NCI-H1436 (cell line): ENCODE data around the gene CAPN2.
A peak's percentile ranks its signal among the peaks of the same experiment; 100 is the strongest.
"Not testable (repeated sequence)": the region's sequence is repeated elsewhere in the genome, so short reads cannot be mapped to it uniquely, and the experiment has no call there.

Experiments
- DNase-seq: peaks from one replicate; lab custom pipeline; 2025; lab: John Stamatoyannopoulos, UW

CAPN2 gene

GRCh38 chr1:223739366-223740037 is 27.2 kb downstream of the CAPN2 start:
- DNase-seq = no peak

- not testable (repeated sequence) for DNase-seq
These were observed 27.8 kb downstream of the CAPN2 start for GRCh38 chr1:223740038-223740736.

GRCh38 chr1:223741861-223742260 is 29.5 kb downstream of the CAPN2 start:
- DNase-seq = no peak

GRCh38 chr1:223742856-223743517 is 30.6 kb downstream of the CAPN2 start:
- DNase-seq = peak; percentile 2

GRCh38 chr1:223745731-223746130 is 33.4 kb downstream of the CAPN2 start:
- no peak for DNase-seq

- no peak for DNase-seq
These were observed 35.5 kb downstream of the CAPN2 start for GRCh38 chr1:223747838-223748335.

GRCh38 chr1:223748405-223748772 is 36.0 kb downstream of the CAPN2 start:
- no peak for DNase-seq

- DNase-seq = no peak
These were observed 36.7 kb downstream of the CAPN2 start for GRCh38 chr1:223748773-223749733.

GRCh38 chr1:223750730-223751570 is 38.6 kb downstream of the CAPN2 start:
- no peak for DNase-seq

- DNase-seq = no peak
These were observed 39.4 kb downstream of the CAPN2 start for GRCh38 chr1:223751696-223752095.

- no peak for DNase-seq
These were observed 40.6 kb downstream of the CAPN2 start for GRCh38 chr1:223752721-223753515.

GRCh38 chr1:223754681-223755431 is 42.5 kb downstream of the CAPN2 start:
- DNase-seq = no peak

- DNase-seq = no peak
These were observed 43.1 kb downstream of the CAPN2 start for GRCh38 chr1:223755432-223755792.

- no peak for DNase-seq
These were observed 43.8 kb downstream of the CAPN2 start for GRCh38 chr1:223755992-223756775.

GRCh38 chr1:223756806-223757700 is 44.7 kb downstream of the CAPN2 start:
- DNase-seq = no peak

- DNase-seq = no peak
These were observed 46.4 kb downstream of the CAPN2 start for GRCh38 chr1:223758734-223759133.

GRCh38 chr1:223759273-223759672 is 46.9 kb downstream of the CAPN2 start:
- DNase-seq = no peak

GRCh38 chr1:223760833-223761232 is 48.5 kb downstream of the CAPN2 start:
- no peak for DNase-seq
